ENCODE data around the gene DUSP10. TPM values are rescaled to one million over a fixed set of nuclear protein-coding genes. Genes with fewer than 3 reads are reported as not detected.

Gene DUSP10
- total RNA-seq, 1 experiment from 2014 or later: 4.2 TPM

DNA sequence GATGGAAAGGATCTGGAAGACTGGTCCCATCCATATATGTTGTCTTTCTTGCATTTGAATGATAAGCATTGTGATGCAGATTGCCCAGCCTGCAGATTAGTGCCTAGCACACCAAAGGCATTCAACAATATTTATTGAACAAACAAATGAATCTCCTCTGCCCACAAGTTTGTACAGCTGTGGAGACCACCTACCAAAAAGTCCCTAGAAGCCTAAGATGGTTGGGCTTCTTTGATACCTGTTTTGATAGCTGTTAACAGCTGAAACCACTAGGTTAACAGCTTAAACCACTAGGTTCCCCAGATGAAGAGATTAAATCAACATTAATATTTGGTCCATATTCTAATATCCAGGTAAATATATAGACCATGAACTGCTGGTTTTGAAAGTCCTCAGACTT lies 9.8 kb downstream of the DUSP10 start:
- no peak for DNase-seq (ENCODE audit: low spot score)

DNA sequence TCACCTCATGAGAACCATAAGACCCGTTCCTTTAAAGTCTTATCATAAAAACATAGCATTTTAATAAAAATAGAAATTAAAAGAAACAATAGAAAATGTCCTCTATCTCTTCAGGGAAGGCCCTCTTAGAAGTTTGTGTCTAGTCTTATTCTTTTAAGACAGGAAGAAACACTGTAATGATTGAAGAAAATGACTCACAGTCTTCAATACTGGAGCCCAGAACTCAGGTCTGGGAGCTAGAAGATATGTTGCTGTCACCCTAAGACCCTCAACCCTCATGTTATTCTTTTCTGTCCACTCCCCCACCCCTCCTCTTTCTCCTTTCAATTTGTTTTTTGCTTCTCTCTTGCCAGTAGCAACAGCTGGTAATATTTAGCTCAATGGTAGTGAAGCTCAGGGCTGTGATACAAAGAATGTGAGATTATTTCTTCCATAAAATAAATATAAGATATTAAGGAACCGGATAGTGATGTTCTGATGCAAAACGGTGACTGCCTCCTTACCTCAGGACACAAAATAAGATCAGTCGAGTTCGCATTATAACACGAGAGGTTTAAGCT lies 12.0 kb downstream of the DUSP10 start:
- DNase-seq (ENCODE audit: low spot score): no peak

DNA sequence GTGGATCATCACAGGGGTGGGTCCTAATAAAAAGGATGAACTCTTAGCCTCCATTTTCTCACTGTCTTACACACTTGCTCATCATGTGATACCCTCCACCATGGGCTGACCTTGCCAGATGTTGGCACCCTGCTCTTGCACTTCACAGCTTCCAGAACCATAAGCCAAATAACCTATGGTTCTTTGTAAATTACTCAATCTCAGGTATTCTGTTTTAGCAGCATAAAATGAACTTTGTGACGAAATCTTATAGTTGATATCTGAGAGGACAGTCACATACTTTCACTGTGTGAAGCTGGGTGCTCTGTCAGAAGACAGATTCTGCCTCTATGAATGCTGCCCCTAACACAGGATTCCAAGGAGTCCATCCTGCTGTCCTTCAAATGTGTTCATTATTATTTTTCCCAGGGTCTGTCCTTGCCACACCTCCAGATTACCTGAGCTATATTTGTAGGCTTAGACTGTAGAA lies 13.8 kb downstream of the DUSP10 start:
- DNase-seq (ENCODE audit: low spot score): no peak

DNA sequence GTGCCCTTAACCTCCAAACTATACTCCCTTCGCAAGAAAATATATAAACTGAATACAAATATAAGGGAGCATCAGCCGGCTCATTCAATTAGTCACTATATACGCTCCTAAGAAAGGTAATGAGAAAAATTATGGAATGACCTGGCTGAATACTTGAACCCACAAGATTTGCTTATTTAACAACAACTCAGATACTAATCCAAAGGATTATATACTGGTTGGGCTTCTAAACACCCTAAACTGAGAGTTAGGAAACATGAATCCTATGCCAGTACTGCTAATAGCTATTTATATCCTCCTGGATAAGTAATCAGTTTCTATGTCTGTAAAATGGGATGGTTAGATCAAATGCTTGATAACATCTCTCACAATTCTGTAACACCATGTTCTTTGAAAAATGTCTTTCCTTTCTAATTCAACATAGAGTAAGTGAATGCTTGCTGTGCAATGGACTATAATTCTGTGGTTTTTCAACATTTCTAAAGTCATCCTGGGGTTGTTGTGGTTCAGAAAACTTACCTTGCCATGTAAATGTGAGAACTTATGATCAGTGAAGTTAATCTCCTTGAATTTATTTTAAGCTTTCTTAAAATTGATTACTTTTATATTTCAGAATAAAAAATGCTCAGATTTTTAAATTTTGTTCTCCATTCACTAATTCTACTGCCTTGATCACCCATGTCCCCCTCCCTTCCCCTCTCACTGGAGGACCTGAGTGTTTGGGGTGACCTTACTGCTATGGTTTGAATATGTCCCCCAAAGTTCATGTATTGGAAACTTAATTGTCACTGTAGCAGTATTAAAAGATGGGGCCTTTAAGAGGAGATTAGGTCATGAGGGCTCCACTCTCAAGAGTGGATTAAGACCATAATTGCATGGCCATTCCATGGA lies 14.5 kb downstream of the DUSP10 start:
- DNase-seq (ENCODE audit: low spot score): no peak

DNA sequence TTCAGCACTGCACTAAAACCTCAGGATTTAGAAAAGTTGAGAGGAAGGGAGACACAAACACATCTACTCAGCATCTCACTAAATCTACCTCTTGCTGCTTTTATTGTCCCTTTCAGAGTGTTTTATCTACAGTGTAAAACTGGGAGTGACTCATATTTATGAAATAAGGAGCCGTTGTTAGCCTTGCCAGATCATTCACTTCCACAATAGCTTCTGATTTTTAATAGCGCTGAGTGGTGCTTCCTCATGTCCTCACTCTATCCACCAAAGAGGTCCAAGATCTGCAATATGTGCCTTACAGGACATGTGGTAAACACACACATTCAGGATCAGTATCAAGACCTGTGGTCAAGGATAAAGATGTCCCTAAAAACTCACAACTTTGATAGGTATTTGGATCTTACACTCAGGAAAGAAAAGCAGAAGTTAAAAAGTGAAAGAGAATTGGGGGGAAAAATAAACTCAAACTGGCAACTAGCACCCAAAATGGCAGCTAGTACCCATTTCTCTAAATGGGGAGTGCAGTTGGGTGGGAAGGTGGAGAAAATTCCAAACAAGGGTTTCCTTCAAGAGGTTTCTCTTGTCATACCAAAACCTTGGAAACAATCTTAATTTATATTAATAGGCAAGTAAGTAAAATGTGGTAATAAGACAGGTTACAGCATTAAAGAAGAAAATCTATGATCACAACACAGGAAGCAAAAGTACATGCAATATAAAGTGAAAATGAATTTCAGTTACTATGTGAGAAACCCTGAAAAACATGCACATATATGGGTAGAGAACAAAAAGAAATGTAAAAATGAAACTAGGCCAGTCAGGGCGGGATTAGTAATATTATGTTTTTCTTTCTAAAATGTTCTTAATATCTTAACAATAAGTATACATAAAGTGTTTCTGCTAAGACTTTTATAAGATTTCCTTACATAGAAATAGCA lies 15.9 kb downstream of the DUSP10 start:
- DNase-seq (ENCODE audit: low spot score): no peak

DNA sequence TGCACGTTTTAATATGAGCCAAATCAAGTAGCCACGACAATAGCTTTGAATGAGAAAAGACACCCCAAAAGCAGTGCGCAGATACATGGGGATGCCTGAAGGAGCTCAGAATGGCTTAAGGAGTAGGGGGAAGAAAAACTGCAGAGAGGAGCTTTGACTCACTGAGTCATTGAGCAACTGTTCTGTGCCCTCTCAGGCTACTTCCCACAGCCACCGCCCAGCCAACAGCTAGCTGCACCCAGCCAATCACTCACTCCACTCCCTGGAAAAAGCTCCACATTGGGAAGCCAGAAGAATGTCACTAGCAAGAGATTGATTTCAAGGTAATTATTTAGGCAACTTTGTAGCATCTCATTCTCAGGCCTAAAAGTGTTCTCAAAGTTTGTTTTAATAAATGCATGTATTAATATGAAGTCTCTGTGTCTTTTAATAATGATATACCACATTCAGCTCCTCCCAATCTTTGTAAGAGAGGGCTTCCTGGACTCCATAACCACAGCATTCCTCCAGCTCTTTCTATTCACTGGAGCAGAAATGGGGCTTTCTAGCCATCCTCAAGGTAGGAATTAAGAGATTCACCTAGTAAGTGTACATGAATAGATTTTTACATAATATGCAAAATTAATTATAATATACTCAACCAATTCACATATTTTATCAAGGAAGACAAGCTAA lies 16.8 kb downstream of the DUSP10 start:
- DNase-seq (ENCODE audit: low spot score): no peak

DNA sequence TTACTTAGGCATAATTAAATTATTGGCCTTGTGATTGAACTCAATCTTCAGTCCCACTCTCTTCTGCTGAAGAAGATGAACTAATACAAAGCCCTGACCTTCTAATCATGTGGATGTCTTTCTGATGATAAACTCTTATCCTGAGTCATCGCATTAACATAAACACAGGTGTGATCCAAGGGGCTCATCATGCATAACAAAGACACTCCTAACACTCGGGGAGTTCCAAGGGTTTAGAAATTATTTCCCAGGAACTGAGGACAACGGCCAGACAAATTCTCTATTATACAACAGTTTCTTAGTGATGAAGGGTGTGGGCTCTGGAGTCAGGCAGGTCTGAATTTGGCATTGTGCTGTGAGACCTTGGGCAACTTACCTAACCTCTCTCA lies 18.0 kb downstream of the DUSP10 start:
- no peak for DNase-seq (ENCODE audit: low spot score)

DNA sequence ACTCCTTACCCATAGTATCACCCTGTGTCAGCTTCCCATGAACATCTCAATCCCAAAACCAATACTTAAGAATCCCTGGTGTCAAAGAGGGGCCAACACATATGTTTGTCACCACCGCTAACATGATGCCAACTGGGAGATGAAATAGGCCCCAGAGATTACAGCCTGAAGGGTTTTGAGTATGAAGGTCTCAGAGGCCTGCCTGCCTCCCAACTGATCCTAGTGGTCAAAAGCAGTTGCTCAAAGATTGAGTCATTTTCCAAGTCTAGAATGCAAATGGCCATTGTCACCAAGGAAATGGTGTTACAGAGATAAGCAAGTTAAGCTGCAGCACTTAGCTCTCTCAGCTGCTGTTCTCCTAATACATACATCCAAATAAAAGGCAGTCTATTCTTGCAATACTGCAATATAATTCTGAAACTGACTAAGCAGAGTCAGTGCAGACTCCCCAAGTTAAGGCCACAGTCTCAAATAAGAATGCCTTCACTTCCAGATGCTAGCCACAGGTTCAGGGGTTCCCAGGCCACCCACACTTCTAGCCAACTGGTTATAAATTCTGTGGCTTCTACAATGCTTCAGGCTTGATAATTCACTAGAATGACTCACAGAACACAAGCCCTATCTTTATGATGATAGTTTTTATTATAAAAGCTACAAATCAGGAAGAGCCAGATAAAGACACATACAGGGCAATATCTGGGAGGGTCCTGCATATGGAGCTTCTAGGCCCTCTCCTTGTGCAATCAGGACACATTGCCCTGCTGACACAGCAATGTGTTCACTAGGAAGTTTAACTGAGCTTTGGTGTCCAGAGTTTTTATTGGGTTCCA lies 18.7 kb downstream of the DUSP10 start:
- no peak for DNase-seq (ENCODE audit: low spot score)

DNA sequence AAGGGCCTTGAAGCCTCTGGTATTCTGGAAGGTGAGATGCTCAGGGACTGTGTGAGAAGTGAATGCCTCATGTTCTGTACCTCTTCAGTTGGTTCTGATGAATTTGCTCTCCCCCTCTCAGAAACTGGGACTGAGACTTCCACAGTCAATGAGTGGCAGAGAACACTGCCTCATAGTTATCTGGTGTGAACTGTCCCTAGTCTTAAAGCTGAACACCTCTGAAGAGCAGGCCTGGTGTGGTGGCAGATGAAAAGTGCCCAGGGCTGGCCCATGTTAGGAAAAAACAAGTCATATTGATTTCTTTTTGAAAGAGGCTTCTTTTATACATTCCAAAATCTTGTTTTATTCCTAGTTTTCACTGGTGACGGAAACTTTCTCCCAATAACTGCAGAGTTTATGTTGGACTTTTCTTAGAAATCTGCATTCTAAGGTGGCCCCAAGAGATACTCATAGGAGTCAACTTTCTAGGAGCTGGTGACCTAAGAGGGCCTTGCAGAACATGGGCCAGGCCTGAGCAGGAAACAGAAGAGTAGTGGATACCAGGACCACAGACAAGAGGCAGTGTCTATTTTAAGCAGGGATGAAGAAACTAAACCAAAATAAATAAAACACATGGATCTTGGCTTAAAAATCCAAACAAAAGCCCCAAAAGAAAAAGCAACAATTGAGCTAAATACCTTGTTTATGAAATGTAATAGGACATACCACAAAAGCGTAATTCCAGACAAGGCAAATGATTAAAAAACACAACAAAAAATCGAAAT lies 19.5 kb downstream of the DUSP10 start:
- DNase-seq (ENCODE audit: low spot score): no peak

DNA sequence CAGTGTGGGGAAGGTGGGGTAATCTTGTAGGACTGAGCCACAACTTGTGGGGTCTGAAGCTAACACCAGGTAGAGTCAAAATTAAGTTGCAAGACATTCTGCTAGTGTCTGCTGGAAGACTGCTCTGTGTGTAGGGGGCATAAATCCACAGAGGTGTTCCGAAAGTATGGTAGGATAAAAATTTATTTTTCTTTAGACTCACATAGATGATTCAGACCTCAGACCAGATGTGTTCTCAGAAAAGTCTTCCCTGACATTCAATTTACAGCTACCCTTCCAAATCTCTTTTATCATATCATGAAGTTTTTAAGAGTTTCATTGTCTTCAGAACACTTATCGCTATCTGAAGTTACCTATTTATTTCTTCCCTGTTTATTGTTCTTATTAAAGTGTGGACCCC lies 21.3 kb downstream of the DUSP10 start:
- DNase-seq (ENCODE audit: low spot score): no peak

DNA sequence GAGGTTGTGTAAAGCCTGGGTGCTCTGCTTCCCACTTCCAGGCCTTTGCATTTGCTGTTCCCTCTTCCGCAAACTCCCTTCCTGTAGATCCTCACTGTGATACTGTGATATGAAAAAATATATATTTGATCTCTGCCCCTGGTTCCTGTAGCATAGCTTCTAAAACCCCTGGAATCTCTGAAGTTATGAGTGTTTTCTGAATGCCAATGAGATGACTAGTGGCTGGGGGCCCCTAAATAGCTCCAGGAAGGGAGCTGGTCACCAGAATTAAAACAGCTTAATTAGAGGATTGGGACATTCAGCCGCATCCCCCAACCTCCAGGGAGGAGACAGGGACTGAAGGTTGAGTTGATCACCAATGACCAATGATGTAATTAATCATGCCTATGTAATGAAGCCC lies 21.9 kb downstream of the DUSP10 start:
- DNase-seq (ENCODE audit: low spot score): no peak

DNA sequence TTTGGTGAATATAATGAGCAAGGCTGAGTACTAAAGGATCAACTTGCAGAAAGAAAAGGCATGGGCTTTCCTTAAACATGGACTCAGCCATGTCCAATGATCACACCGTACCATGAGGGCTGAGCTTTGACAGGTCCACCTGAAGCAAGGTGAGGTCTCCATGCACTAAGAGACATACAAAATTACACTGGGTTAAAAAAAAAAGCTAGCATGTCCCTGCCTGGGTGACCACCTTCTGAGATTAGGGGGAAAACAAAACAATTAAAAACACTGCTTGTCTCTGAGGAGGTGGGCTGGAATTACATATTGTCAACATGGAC lies 22.7 kb downstream of the DUSP10 start:
- no peak for DNase-seq (ENCODE audit: low spot score)

DNA sequence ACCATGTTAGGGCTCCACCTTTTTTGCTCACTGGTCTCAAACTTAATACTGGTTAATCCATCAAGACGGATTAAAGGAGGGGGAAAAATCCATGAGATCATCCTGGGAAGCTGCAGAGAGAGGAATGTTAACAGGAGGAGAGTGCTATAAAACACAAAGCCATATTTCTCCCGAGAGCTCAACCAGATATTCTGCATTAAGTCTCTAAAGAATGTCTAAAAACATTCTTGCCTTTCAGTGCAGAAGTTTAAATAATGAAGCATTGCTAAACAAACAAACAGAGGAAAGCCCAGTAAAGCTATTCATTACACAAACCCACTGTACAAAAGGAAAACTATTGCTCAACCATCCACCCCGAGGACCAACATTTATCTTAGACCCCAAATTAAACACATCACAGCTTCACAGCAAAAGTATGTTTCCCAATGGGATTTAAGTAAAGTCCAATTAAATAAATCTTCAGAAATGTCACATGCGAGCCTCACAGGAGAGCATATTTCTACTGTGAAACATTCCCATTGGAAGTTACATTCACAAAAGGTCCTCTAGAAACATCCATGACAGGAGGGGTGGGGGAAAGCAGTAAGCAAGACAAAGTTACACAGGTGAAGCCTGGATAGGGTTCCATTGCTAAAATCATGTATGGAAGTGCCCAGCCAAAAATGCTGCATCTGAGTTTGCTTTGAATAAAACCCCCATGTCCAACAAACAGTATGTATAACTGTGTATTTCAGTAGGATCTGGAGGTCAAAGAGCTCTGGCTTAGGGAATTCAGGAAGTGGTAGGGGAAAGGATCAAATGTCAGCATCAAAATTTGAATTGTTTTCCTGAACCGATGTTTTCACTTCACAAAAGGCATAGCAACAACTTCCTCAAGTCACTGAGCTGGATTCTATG lies 23.3 kb downstream of the DUSP10 start:
- no peak for DNase-seq (ENCODE audit: low spot score)

DNA sequence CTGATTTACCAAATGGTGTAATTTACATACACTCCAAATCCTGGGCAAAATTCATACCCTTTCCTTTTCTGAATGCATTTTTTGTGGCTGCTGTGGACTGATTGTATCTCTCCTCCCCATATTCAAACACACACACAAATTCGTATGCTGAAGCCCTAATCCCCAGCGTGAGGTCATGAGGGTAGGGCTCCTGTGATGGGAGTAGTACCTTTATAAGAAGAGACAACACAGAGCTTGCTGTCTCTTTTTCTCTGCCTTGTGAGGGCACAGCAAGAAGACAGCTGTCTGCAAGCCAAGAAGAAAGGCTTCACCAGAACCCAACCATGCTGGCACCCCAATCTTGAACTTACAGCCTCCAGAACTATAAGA lies 24.4 kb downstream of the DUSP10 start:
- no peak for DNase-seq (ENCODE audit: low spot score)

DNA sequence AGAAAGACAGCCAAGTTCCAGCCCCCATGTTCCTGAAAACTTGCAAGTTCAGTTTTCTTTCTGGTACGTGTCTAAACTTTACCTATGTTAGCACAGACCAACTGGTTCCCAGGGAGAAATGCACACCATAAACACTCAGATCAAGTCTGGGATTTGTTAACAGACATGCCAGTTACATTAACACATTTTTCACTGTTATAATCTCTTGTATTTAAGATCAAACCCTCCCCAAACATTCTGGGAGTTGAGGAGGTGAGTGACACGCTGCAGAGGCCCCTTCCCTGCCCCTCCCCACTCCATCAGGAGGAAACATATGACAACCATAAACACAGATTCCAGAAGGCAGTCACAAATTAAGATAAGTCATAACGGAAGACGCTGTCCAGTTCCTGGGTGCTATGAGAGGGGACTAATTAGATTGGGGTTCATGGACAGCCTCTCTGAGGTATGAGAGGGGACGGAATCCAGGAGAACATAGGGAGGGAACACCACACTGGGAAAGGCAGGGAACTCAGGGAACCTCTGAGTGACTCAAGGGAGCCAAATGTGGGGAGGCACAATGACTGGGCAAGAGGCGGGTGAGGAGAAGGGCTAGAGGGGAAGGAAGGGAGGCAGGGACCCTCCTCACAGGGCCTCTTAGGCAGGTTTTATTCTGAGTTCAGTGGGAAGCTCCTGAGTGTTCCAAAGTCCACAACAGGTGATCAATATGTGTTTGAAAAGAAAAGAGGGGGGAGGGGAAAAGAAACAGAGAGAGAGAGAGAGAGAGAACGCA lies 25.0 kb downstream of the DUSP10 start:
- DNase-seq (ENCODE audit: low spot score): no peak

DNA sequence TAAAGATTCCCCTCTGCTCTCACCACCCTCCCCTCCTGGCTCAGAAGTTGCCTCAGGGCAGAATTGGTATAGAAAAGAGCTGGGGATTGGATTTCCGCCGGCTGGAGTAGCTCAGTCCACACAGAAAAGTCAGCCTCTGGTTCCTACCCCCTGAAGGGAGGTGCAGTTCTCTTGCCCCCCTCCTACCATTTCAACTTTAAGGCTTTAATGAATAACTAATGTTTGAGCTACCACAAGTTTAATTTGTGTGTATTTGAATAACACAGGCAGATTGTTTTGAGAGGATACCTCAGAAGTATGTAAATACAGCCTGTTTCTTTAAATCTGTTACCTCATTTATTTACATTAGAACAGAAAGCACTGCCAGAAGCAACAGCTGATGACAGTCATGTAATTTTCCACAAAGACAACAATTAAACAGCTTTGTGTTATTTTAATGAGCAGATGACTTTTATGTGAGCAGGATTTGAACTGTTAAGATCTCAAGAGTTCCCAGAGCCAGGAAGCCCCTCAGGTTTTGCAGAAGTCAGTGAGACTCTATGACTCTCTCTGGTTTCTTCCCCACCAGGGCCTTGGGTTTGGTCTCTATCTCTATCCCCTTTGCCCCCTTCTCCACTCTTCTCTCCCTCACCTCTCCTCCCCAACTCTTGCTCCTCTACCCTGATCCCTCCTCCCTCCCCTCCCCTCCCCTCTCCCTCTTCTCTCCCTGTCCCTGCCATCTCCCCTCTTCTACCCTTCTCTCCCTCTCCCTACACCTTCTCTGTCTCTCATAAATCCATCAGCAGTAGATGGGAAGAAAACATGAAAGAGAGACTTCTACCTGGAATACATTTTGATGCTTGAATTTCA lies 26.3 kb downstream of the DUSP10 start:
- no peak for DNase-seq (ENCODE audit: low spot score)
